ENCODE results near the gene RPS6KB1. TPM values are rescaled to one million over a fixed set of nuclear protein-coding genes. Genes with fewer than 3 reads are reported as not detected.

Gene RPS6KB1
- total and polyA plus RNA-seq, 2 of the 8 experiments (the other 6 are each of a cell fraction or from before 2014, with no cell fraction given) = 3.4 to 28.4 TPM

- H2BK15ac ChIP-seq (ENCODE audit: low read length) = no peak overlapping the region
- H3K27ac ChIP-seq (ENCODE audit: low read depth, low read length) = no peak overlapping the region
- POLR2A ChIA-PET (ENCODE audit: partially characterized antibody) = no interaction called here
These were observed 41.2 kb upstream of the RPS6KB1 start for GRCh38 chr17:59851439-59852375.

More at GRCh38 chr17:59851439-59852375, 41.2 kb upstream of the RPS6KB1 start:
- FAIRE-seq = no peak
- no peak overlapping the region for H3K4me2 ChIP-seq (ENCODE audit: insufficient read depth in 1 of 2, low read depth in 2 of 2, low read length in 2 of 2)
- no peaks in the 10 kb centered on the region for H4K20me1 ChIP-seq (replicated peaks in 1 of 2; ENCODE audit: control insufficient read depth in 1 of 2, insufficient read depth in 2 of 2, low read length in 2 of 2)
- H3K27me3 ChIP-seq (replicated peaks in 1 of 4; ENCODE audit: control insufficient read depth in 3 of 4, extremely low read depth in 1 of 4, insufficient read depth in 3 of 4, low read length in 3 of 4) = no peaks in the 10 kb centered on the region
- no peak overlapping the region for H4K91ac ChIP-seq (replicated peaks; ENCODE audit: insufficient read length, low read length)
- CTCF ChIA-PET (ENCODE audit: partially characterized antibody) = interaction anchor here (1.0 to 1.4 kb wide), 4 partner anchors 90 to 106 kb away, joined by 3 read pairs; no protein-coding TSS in a partner anchor
- no peak for DNase-seq (ENCODE audit: low read depth in 1 of 2, low spot score in 2 of 2)
- H3K18ac ChIP-seq (ENCODE audit: extremely low read depth, low read length) = no peak overlapping the region
- no peak overlapping the region for H2BK5ac ChIP-seq (ENCODE audit: low read depth, low read length)
- no peaks in the 10 kb centered on the region for H3K9me3 ChIP-seq (ENCODE audit: insufficient read depth in 2 of 2, low read depth in 1 of 2, low read length in 1 of 2)
- H2BK120ac ChIP-seq (replicated peaks; ENCODE audit: low read depth, low read length) = no peak overlapping the region
- H3K9ac ChIP-seq (replicated peaks in 1 of 4; ENCODE audit: extremely low read depth in 1 of 4, low read depth in 3 of 4, low read length in 3 of 4) = no peak overlapping the region; a peak in 1 of 7 replicates
- H3K4me3 ChIP-seq (ENCODE audit: extremely low read depth in 1 of 4, insufficient read depth in 2 of 4, low read depth in 3 of 4, low read length in 4 of 4) = no peak overlapping the region
- peak overlapping the region; percentile 69 for H2BK12ac ChIP-seq (ENCODE audit: low read depth, low read length)
- H2AFZ ChIP-seq (ENCODE audit: low read length) = peak overlapping the region; percentile 72; the same call in 1 of the 2 replicates
- no peaks in the 10 kb centered on the region for H3K36me3 ChIP-seq (ENCODE audit: control insufficient read depth in 2 of 4, insufficient read depth in 4 of 4, low read length in 3 of 4)
- H3K79me1 ChIP-seq (ENCODE audit: low read depth, low read length) = no peaks in the 10 kb centered on the region
- 93% methylated on average over 14 of the region's 14 CpGs; no CpG with 5 or more reads in 1 of the 2 experiments for WGBS, 2 experiments (ENCODE audit: extremely low coverage in 1 of 2, insufficient coverage in 1 of 2, insufficient read length in 1 of 2, insufficient replicate concordance in 2 of 2, low coverage in 1 of 2, low lambda C conversion rate in 2 of 2, missing lambda C conversion rate in 1 of 2)
- no peaks in the 10 kb centered on the region for H3K23me2 ChIP-seq (ENCODE audit: low read depth, low read length)
- H3K4ac ChIP-seq (replicated peaks; ENCODE audit: insufficient read length, low read depth, low read length) = no peak overlapping the region
- H4K8ac ChIP-seq (ENCODE audit: extremely low read depth, insufficient read depth, low read length) = peak overlapping the region; percentile 7; the same call in 1 of the 2 replicates
- H2AK5ac ChIP-seq (ENCODE audit: low read depth, low read length) = no peak overlapping the region
- no peak overlapping the region for H3K56ac ChIP-seq (replicated peaks; ENCODE audit: insufficient read length, low read depth, low read length)
- H3K4me1 ChIP-seq (replicated peaks in 1 of 4; ENCODE audit: control insufficient read depth in 3 of 4, insufficient read depth in 4 of 4, low read length in 3 of 4) = peaks cover under 1 to 3% (median 3%) of the 10 kb centered on the region in 4 experiments; a peak in 4 of 7 replicates
- no peak overlapping the region for H4K5ac ChIP-seq (ENCODE audit: insufficient read length, low read depth, low read length)
- TF ChIP-seq JUN (IDR thresholded peaks at IDR 0.05; ENCODE audit: low read depth, low read length) (no peak), TAF7 (optimal IDR thresholded peaks at IDR 0.05; ENCODE audit: borderline replicate concordance, low read depth, low read length) (no peak), JUND (IDR thresholded peaks at IDR 0.05; ENCODE audit: low read length) (no peak)
- no peak overlapping the region for H3K14ac ChIP-seq (ENCODE audit: insufficient read length)
- H3K79me2 ChIP-seq (ENCODE audit: control insufficient read depth in 1 of 2, insufficient read depth in 2 of 2, low read length in 2 of 2) = no peaks in the 10 kb centered on the region
- peak overlapping the region; percentile 5; the same call in 1 of the 2 replicates for H2BK20ac ChIP-seq (ENCODE audit: low read length)
- no peak overlapping the region for H3K23ac ChIP-seq (ENCODE audit: insufficient read length)

Data from H1 (cell line).